Keratinocyte (primary cell): ENCODE data around the gene PRSS53. TPM values are rescaled to one million over a fixed set of nuclear protein-coding genes. Genes with fewer than 3 reads are reported as not detected.

Experiments
- DNase-seq: peaks from one replicate; pipeline ENCODE4 v3.0.0-alpha.2; 2011; ENCODE audit warnings: low read depth, missing footprints, low spot score
- FAIRE-seq: peaks from 2 replicates; lab custom pipeline; 2011; peaks lifted over from hg19 to GRCh38; lab: Jason Lieb, UNC
- H2AFZ ChIP-seq: 2 replicates; pipeline ENCODE4 v1.6.0; 2012; ENCODE audit warnings: low read length, control low read depth, inconsistent platforms; ENCODE audit not compliant: control insufficient read depth
- H3K27ac ChIP-seq: 2 replicates; pipeline ENCODE4 v1.5.1; 2011; ENCODE audit warnings: low read length; ENCODE audit not compliant: control insufficient read depth, insufficient read depth
- H3K27me3 ChIP-seq: 3 replicates; pipeline ENCODE4 v1.6.0; 2011; ENCODE audit warnings: low read length; ENCODE audit not compliant: control insufficient read depth, insufficient read depth; ENCODE audit errors: extremely low read depth
- H3K36me3 ChIP-seq, 2 experiments: 2 replicates in 1 of 2; 3 replicates in 1 of 2; pipeline ENCODE4 v1.5.1; 2011; ENCODE audit warnings: low read length in 2 of 2, mild to moderate bottlenecking in 1 of 2; ENCODE audit not compliant: control insufficient read depth in 2 of 2, insufficient read depth in 2 of 2; ENCODE audit errors: extremely low read depth in 1 of 2
- H3K4me1 ChIP-seq: 3 replicates; pipeline ENCODE4 v1.5.1; 2011; ENCODE audit warnings: low read length; ENCODE audit not compliant: control insufficient read depth, insufficient read depth; ENCODE audit errors: extremely low read depth
- H3K4me2 ChIP-seq: 3 replicates; pipeline ENCODE4 v1.6.0; 2011; ENCODE audit warnings: low read depth, low read length; ENCODE audit not compliant: control insufficient read depth, insufficient read depth; ENCODE audit errors: extremely low read depth
- H3K4me3 ChIP-seq, 3 experiments: fragments of 200-600 bp in 1 of 3; sonication (generic) in 1 of 3; 2 replicates in 2 of 3; 3 replicates in 1 of 3; pipeline ENCODE4 v1.5.1; 2011 to 2016; ENCODE audit warnings: low read length in 3 of 3, mild to moderate bottlenecking in 3 of 3, control low read depth in 2 of 3, inconsistent platforms in 1 of 3, low read depth in 1 of 3, mixed read lengths in 1 of 3, mixed run types in 1 of 3, moderate library complexity in 1 of 3; ENCODE audit not compliant: control insufficient read depth in 2 of 3, insufficient read depth in 2 of 3; ENCODE audit errors: extremely low read depth in 1 of 3
- H3K79me2 ChIP-seq: 2 replicates; pipeline ENCODE4 v1.6.0; 2012; ENCODE audit warnings: low read length; ENCODE audit not compliant: control insufficient read depth, insufficient read depth
- H3K9ac ChIP-seq: 3 replicates; pipeline ENCODE4 v1.6.0; 2011; ENCODE audit warnings: low read length; ENCODE audit not compliant: control insufficient read depth, insufficient read depth; ENCODE audit errors: extremely low read depth
- H3K9me1 ChIP-seq: 3 replicates; pipeline ENCODE4 v1.6.0; 2011; ENCODE audit warnings: low read length; ENCODE audit not compliant: control insufficient read depth, insufficient read depth; ENCODE audit errors: extremely low read depth
- H3K9me3 ChIP-seq: 2 replicates; pipeline ENCODE4 v1.5.1; 2012; ENCODE audit warnings: low read depth, low read length; ENCODE audit not compliant: control insufficient read depth
- H4K20me1 ChIP-seq: 3 replicates; pipeline ENCODE4 v1.6.0; 2011; ENCODE audit warnings: low read length; ENCODE audit not compliant: control insufficient read depth, insufficient read depth; ENCODE audit errors: extremely low read depth
- EZH2 ChIP-seq: IDR thresholded peaks from one replicate; pipeline ENCODE4 v1.6.1; 2012; ENCODE audit warnings: inconsistent platforms, mild to moderate bottlenecking, low read length, moderate library complexity
- dilution Hi-C: fragments of 300-500 bp; cut with MboI; formaldehyde crosslinking; loops from one replicate; pipeline ENCODE4 v1.7.0; 2020; ENCODE audit warnings: low sequenced_read_pairs; ENCODE audit not compliant: extremely low pct_ligation_motif_present
- polyA plus RNA-seq, 5 experiments: library from polyadenylated mRNA; depleted of rRNA in 3 of 5; stranded (reverse) in 3 of 5; stranded (forward) in 1 of 5; unstranded in 1 of 5; fragments of >200 nt; gene quantifications; 1 replicate in 1 of 5; 2 replicates in 3 of 5; 3 replicates in 1 of 5; pipeline versions ENCODE4 v1.2.1 to v1.2.3, GENCODE V29; 2011 to 2012; ENCODE audit warnings: missing spikeins in 2 of 5, low read depth in 1 of 5, low replicate concordance in 1 of 5
- TF ChIP-seq, protein P1 (sequence below), 3 experiments: IDR thresholded peaks in 1 of 3; conservative IDR thresholded peaks in 1 of 3; optimal IDR thresholded peaks in 1 of 3; 2 replicates in 2 of 3; 3 replicates in 1 of 3; pipeline versions ENCODE3 to v1.5.1; 2011; ENCODE audit warnings: low read length in 3 of 3, mild to moderate bottlenecking in 3 of 3, moderate library complexity in 2 of 3, control low read depth in 1 of 3, inconsistent platforms in 1 of 3; ENCODE audit not compliant: insufficient read depth in 2 of 3; ENCODE audit errors: extremely low read depth in 1 of 3

The PRSS53 gene
- polyA plus RNA-seq, 1 donor (not counting 4 experiments of a cell fraction or from before 2014, with no cell fraction given), result 0.50 TPM

DNA sequence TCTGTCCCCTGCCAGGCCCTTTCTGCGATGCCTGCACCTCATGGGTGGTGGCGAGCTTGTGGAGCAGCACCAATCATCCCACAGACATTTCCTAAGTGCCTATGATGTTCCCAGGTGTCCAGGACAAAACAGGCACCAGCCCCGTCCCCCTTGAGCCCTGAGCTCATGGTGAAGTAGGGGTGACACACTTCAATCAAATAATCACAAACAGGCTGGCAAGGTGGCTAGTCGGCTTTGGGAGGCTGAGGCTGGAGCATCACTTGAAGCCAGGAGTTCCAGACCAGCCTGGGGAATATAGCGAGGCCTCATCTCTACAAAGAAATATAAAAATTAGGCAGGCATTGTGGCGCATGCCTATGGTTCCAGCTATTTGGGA is 47.5 kb upstream of the PRSS53 start:
- Histone ChIP-seq H3K79me2 (peaks cover 29% of the 10 kb centered on the region), H3K9ac (peak overlapping the region; percentile 95), H2AFZ (no peak overlapping the region), H4K20me1 (peaks cover 3% of the 10 kb centered on the region), H3K36me3 (peaks cover 12 to 18% of the 10 kb centered on the region in 2 experiments), H3K9me3 (no peaks in the 10 kb centered on the region), H3K4me2 (peak overlapping the region; percentile 85), H3K4me3 (no peak overlapping the region), H3K4me1 (peaks cover 64% of the 10 kb centered on the region), H3K27me3 (no peaks in the 10 kb centered on the region), H3K9me1 (peaks cover 7% of the 10 kb centered on the region), H3K27ac (peak overlapping the region; percentile 92)
- dilution Hi-C loops, result no loop called here
- FAIRE-seq, result no peak
- no peak for DNase-seq
- no peak for TF ChIP-seq EZH2
- TF ChIP-seq, protein P1, sequence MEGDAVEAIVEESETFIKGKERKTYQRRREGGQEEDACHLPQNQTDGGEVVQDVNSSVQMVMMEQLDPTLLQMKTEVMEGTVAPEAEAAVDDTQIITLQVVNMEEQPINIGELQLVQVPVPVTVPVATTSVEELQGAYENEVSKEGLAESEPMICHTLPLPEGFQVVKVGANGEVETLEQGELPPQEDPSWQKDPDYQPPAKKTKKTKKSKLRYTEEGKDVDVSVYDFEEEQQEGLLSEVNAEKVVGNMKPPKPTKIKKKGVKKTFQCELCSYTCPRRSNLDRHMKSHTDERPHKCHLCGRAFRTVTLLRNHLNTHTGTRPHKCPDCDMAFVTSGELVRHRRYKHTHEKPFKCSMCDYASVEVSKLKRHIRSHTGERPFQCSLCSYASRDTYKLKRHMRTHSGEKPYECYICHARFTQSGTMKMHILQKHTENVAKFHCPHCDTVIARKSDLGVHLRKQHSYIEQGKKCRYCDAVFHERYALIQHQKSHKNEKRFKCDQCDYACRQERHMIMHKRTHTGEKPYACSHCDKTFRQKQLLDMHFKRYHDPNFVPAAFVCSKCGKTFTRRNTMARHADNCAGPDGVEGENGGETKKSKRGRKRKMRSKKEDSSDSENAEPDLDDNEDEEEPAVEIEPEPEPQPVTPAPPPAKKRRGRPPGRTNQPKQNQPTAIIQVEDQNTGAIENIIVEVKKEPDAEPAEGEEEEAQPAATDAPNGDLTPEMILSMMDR (optimal IDR thresholded peaks at IDR 0.05 in 1 of 3, IDR thresholded peaks at IDR 0.05 in 1 of 3, conservative IDR thresholded peaks at IDR 0.05 in 1 of 3; ENCODE audit: extremely low read depth in 1 of 3, insufficient read depth in 2 of 3, low read length in 3 of 3), result no peak

DNA sequence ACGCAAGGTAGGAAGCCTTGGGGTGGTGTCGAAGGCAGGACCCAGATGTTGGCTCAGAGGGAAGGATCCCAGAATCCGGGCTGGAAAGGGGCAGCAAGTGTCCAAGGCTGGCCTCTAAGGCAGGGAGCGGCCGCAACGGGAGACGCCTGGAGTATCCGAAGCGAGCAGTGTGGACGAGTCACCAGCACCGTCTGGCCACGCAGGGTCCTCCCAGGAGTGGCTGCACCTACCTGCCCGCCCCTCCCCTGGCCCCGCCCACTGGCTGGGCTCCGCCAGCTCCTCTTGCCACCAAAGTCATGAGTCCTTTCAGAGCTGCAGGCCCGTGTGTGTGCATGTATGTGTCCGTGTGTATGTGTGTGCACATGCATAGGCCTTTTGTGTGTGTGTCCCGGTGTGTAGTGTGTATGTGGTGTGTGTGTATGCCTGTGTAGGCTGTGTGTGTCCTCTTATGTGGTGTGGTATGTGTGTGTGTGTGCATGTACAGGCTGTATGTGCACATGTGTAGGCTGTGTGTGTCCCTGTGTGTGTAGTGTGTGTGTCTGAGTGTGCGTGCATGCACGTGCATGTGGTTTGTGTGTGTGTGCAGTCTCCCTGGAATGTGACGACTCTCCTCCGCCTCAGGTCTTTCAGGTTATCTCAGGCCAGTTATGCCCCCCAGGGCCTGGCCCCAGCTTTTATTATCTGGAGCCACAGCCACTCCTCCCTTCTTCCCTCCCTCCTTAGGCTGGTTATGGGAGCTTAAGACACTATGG is 47.0 kb upstream of the PRSS53 start, which contains the start of gene PRSS8:
Gene PRSS8 (minus strand): TSS at position 193 of the 752 bp plus-strand sequence. CDS start 229 bp downstream, outside the sequence.
- Histone ChIP-seq H2AFZ (peak within 1 kb of the TSS; percentile 55), H3K4me2 (peak within 1 kb of the TSS; percentile 85)

More for the DNA sequence above, 47.0 kb upstream of the PRSS53 start, which contains the start of gene PRSS8:
- Histone ChIP-seq H3K27ac (peak within 1 kb of the TSS; percentile 92), H3K4me3 (peak within 1 kb of the TSS; percentile 69 to 94 (median 86)), H3K9me1 (peaks cover 7% of the 10 kb centered on the region), H3K79me2 (peaks cover 29% of the 10 kb centered on the region), H3K9me3 (no peaks in the 10 kb centered on the region), H3K27me3 (no peaks in the 10 kb centered on the region), H4K20me1 (peaks cover 3% of the 10 kb centered on the region), H3K9ac (peak within 1 kb of the TSS; percentile 95), H3K36me3 (peaks cover 12 to 18% of the 10 kb centered on the region in 2 experiments), H3K4me1 (peaks cover 67% of the 10 kb centered on the region)
- TF ChIP-seq EZH2, result no peak
- TF ChIP-seq, protein P1 (optimal IDR thresholded peaks at IDR 0.05 in 1 of 3, IDR thresholded peaks at IDR 0.05 in 1 of 3, conservative IDR thresholded peaks at IDR 0.05 in 1 of 3; ENCODE audit: extremely low read depth in 1 of 3, insufficient read depth in 2 of 3, low read length in 3 of 3), result peak in 1 of 3 experiments; percentile 3
- DNase-seq (peak; percentile 78), FAIRE-seq (peak; percentile 91)
- dilution Hi-C loops, result no loop called here
